ENCODE results near the gene USP5.
A peak's percentile ranks its signal among the peaks of the same experiment; 100 is the strongest.

The USP5 gene

DNA sequence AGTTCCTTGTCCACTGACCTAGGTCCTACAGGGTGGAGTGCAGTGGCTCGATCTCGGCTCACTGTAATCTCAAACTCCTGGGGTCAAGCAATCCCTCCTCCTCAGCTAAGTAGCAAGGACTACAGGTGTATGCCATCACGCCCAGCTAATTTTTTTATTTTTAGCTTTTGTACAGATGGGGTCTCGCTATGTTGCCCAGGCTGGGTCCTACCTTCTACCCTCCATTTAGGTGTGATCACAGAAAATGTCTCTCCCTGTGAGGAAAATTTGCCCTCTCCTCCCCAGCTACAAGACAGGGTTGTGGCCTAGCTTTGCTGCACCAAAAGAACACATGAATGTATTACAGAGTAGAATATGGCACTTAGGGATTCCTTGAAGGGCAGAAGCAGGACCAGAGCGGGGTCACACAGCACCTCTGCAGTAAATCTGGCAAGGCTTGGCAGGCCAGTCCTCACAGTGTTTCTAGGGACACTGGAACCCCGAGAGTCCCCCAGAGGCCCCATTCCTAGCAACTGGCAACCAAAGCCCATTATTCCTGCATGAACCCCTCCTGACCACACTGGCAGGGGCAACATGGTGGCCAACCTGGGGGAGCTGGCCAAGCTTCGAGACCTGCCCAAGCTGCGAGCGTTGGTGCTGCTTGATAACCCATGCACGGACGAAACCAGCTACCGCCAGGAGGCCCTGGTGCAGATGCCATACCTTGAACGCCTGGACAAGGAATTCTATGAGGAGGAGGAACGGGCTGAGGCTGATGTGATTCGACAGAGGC, 60.4 kb downstream of the USP5 start:
- no peak for DNase-seq (ENCODE audit: low spot score)

DNA sequence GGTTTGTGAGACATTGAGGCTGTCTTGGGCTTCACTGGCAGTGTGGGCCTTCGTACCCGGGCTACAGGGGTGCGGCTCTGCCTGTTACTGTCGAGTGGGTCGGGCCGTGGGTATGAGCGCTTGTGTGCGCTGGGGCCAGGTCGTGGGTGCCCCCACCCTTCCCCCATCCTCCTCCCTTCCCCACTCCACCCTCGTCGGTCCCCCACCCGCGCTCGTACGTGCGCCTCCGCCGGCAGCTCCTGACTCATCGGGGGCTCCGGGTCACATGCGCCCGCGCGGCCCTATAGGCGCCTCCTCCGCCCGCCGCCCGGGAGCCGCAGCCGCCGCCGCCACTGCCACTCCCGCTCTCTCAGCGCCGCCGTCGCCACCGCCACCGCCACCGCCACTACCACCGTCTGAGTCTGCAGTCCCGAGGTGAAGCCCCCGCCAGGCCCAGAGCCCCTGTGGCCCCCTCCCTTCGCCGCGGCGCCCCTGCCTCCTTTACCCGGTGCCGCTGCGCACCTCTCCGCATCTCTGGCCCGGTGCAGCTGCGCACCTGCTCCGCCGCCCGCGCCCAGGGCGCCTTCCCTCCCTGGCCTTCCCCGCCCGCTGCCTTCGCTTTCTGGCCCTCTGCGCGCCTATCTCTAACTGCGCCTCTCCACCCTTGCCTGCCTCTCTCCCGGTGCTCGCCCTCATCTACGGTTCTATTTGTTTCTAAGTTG, 62.4 kb downstream of the USP5 start, which contains the start of gene ENO2:
Gene ENO2, plus strand, starts transcription at position 335 of the 701 bp plus-strand sequence. CDS start 1,253 bp downstream, outside the sequence.
- peak; percentile 82 for DNase-seq (ENCODE audit: low spot score)

DNA sequence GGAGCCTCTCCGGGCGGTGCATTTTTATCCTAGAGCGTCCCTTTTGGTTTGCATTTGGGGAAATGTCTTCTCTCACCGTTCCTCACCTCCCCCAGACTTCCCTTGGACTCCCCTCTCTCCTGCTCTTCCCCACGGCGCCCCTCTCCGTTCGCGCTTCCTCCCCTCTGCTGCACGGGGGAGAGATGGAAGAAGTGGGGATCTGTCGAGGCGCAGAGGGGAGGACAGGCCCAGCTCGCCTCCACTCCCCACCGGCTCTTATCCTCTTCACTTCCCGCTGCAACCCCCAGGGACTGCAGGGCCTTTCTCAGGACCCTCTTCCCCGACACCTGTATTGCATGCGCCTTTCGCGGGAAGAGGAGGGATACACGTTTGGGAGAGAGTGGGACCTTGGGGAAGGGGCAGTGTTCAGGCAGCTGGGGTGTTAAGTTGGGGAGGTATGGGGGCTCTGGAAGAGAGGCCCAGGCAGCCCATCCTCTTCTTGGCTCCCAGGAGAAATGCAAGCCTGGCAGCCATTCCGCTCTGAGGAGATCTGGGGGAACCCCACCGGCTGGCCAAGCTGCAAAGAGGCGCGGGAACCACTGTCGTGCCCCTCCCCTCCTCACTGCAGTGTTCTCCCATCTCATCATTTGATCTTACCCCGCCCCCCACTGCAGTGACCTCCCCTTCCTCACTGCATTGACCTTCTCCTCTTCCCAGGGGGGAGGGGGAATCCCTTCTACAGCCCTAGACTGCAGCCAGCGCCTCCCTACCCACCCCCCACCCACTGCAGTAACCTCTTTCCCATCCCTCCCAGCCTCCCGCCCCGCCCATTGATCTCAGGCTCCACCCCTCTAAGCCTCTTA, 63.2 kb downstream of the USP5 start:
- DNase-seq (ENCODE audit: low spot score) = no peak

DNA sequence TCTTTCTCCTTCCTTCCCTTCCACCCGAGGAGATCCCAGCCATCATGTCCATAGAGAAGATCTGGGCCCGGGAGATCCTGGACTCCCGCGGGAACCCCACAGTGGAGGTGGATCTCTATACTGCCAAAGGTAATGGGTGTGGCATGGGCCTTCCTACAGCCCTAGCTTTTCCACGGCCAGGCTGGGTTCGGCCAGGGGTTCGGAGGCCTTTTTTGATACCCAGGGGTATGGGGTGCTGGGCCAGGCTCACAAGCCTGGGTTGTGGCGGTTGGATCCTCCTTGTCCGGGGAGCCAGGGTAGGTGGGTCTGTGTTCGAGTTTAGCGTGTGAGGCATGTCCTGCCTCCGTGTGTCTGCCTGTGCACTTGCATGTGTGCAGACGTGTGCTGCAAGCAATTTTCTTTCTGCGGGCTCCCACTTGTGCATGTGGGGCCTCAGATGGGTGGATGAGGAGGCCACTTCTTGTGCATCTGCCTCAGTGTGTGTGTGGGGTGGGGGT, 63.9 kb downstream of the USP5 start:
- DNase-seq (ENCODE audit: low spot score) = no peak

All from germinal center (tissue), 1 donor.